ENCODE data around the gene RAMACL. TPM values are rescaled to one million over a fixed set of nuclear protein-coding genes. Genes with fewer than 3 reads are reported as not detected.
"Not testable (repeated sequence)": the region's sequence is repeated elsewhere in the genome, so short reads cannot be mapped to it uniquely, and the experiment has no call there.

RAMACL gene
- total RNA-seq, 2 experiments from 2014 or later: 0.30 to 0.41 TPM

DNA sequence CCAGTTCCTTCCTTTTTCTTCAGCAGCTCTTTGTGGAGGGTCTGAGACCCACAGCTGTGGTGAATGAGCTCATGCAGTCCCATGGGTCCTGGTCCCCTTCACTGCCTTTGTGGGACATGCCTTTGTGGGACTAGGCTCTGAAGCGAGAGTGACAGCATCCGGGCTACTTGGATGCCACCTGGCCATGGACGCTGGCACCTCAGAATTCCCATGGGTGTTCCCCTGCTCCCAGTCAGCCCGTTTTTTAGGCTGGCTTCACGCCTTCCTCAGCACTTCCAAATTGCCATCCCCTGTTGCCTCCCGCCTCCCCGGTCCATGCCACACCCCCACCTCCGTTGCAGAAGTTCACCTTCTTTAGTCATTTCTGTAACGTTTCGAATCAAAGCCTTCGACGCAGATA lies 45.1 kb downstream of the RAMACL start:
- H3K9me2 ChIP-seq (ENCODE audit: insufficient read depth, low read length): no peaks in the 10 kb centered on the region
- no peaks in the 10 kb centered on the region for H3K4me1 ChIP-seq (ENCODE audit: insufficient read depth, low read length, poor library complexity, severe bottlenecking)
- no peaks in the 10 kb centered on the region for H3K9me3 ChIP-seq (ENCODE audit: low read length)
- no peak overlapping the region for H3K4me2 ChIP-seq (ENCODE audit: low read length)
- no TSS peak for BruUV-seq (replicated peaks)
- no peak for DNase-seq (ENCODE audit: low spot score)
- POLR2A ChIA-PET: no interaction called here
- no peak overlapping the region for H3K27ac ChIP-seq (ENCODE audit: low read depth, low read length, poor library complexity, severe bottlenecking)
- H3K36me3 ChIP-seq (ENCODE audit: insufficient read depth, low read length): no peaks in the 10 kb centered on the region
- CTCF ChIA-PET (ENCODE audit: unreplicated experiment): interaction anchor here (0.6 kb wide), 1 partner anchor 393 kb away, joined by 3 read pairs; no protein-coding TSS in a partner anchor
- H3K4me3 ChIP-seq (ENCODE audit: low read depth, low read length, poor library complexity, severe bottlenecking): no peak overlapping the region
- no peak overlapping the region for H2AFZ ChIP-seq (ENCODE audit: low read length)
- TF ChIP-seq EZH2phosphoT487 (IDR thresholded peaks at IDR 0.05; ENCODE audit: borderline replicate concordance, low read depth, low read length): no peak
- TF ChIP-seq, protein P1, sequence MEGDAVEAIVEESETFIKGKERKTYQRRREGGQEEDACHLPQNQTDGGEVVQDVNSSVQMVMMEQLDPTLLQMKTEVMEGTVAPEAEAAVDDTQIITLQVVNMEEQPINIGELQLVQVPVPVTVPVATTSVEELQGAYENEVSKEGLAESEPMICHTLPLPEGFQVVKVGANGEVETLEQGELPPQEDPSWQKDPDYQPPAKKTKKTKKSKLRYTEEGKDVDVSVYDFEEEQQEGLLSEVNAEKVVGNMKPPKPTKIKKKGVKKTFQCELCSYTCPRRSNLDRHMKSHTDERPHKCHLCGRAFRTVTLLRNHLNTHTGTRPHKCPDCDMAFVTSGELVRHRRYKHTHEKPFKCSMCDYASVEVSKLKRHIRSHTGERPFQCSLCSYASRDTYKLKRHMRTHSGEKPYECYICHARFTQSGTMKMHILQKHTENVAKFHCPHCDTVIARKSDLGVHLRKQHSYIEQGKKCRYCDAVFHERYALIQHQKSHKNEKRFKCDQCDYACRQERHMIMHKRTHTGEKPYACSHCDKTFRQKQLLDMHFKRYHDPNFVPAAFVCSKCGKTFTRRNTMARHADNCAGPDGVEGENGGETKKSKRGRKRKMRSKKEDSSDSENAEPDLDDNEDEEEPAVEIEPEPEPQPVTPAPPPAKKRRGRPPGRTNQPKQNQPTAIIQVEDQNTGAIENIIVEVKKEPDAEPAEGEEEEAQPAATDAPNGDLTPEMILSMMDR (conservative IDR thresholded peaks at IDR 0.05; ENCODE audit: low read length): no peak
- no peaks in the 10 kb centered on the region for H4K20me1 ChIP-seq (ENCODE audit: insufficient read depth, low read length)
- no peaks in the 10 kb centered on the region for H3K79me2 ChIP-seq (ENCODE audit: insufficient read depth, low read depth, low read length)
- intact Hi-C loops (cut with micrococcal nuclease; ENCODE audit: unreplicated experiment): no loop called here

GRCh38 chr6:166540631-166541331 lies 45.7 kb downstream of the RAMACL start:
- Histone ChIP-seq H3K9me2 (ENCODE audit: insufficient read depth, low read length) (no peaks in the 10 kb centered on the region), H3K36me3 (ENCODE audit: insufficient read depth, low read length) (no peaks in the 10 kb centered on the region), H3K9me3 (ENCODE audit: low read length) (no peaks in the 10 kb centered on the region), H3K4me1 (ENCODE audit: insufficient read depth, low read length, poor library complexity, severe bottlenecking) (no peaks in the 10 kb centered on the region), H3K27ac (ENCODE audit: low read depth, low read length, poor library complexity, severe bottlenecking) (no peak overlapping the region), H4K20me1 (ENCODE audit: insufficient read depth, low read length) (no peaks in the 10 kb centered on the region), H3K79me2 (ENCODE audit: insufficient read depth, low read depth, low read length) (no peaks in the 10 kb centered on the region), H3K4me3 (ENCODE audit: low read depth, low read length, poor library complexity, severe bottlenecking) (no peak overlapping the region), H3K4me2 (ENCODE audit: low read length) (peak overlapping the region; percentile 27; the same call in 1 of the 2 replicates), H2AFZ (ENCODE audit: low read length) (no peak overlapping the region)
- intact Hi-C loops (cut with micrococcal nuclease; ENCODE audit: unreplicated experiment): no loop called here
- no peak for DNase-seq (ENCODE audit: low spot score)
- BruUV-seq (replicated peaks): no TSS peak
- TF ChIP-seq EZH2phosphoT487 (IDR thresholded peaks at IDR 0.05; ENCODE audit: borderline replicate concordance, low read depth, low read length): no peak
- TF ChIP-seq, protein P1 (conservative IDR thresholded peaks at IDR 0.05; ENCODE audit: low read length): no peak
- ChIA-PET POLR2A (no interaction called here), CTCF (ENCODE audit: unreplicated experiment) (interaction anchor here (0.6 kb wide), 1 partner anchor 393 kb away, joined by 3 read pairs; no protein-coding TSS in a partner anchor)

GRCh38 chr6:166539543-166539942 lies 46.9 kb downstream of the RAMACL start:
- BruUV-seq (replicated peaks): no TSS peak
- no peaks in the 10 kb centered on the region for H3K79me2 ChIP-seq (ENCODE audit: insufficient read depth, low read depth, low read length)
- TF ChIP-seq EZH2phosphoT487 (IDR thresholded peaks at IDR 0.05; ENCODE audit: borderline replicate concordance, low read depth, low read length): no peak
- no peak for DNase-seq (ENCODE audit: low spot score)
- H3K27ac ChIP-seq (ENCODE audit: low read depth, low read length, poor library complexity, severe bottlenecking): no peak overlapping the region
- H3K4me1 ChIP-seq (ENCODE audit: insufficient read depth, low read length, poor library complexity, severe bottlenecking): no peaks in the 10 kb centered on the region
- ChIA-PET POLR2A (no interaction called here), CTCF (ENCODE audit: unreplicated experiment) (no interaction called here)
- no peaks in the 10 kb centered on the region for H4K20me1 ChIP-seq (ENCODE audit: insufficient read depth, low read length)
- intact Hi-C loops (cut with micrococcal nuclease; ENCODE audit: unreplicated experiment): no loop called here
- no peaks in the 10 kb centered on the region for H3K36me3 ChIP-seq (ENCODE audit: insufficient read depth, low read length)
- H3K9me3 ChIP-seq (ENCODE audit: low read length): no peaks in the 10 kb centered on the region
- H3K9me2 ChIP-seq (ENCODE audit: insufficient read depth, low read length): no peaks in the 10 kb centered on the region
- peak overlapping the region; percentile 28; the same call in 1 of the 2 replicates for H2AFZ ChIP-seq (ENCODE audit: low read length)
- H3K4me3 ChIP-seq (ENCODE audit: low read depth, low read length, poor library complexity, severe bottlenecking): no peak overlapping the region
- H3K4me2 ChIP-seq (ENCODE audit: low read length): no peak overlapping the region

DNA sequence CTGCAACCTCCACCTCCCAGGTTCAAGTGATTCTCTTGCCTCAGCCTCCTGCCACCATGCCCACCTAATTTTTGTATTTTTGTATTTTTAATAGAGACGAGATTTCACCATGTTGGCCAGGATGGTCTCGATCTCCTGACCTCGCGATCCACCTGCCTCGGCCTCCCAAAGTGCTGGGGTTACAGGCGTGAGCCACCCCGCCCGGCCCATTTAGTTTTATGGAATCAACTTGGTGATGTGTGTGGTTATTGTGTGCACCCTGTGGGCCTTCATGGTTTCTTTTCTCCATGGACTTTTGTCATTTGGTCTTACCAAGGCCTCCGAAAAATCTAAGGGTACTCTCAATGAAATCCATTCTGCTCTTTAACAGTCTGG lies 47.5 kb downstream of the RAMACL start:
- H4K20me1 ChIP-seq (ENCODE audit: insufficient read depth, low read length); H3K79me2 ChIP-seq (ENCODE audit: insufficient read depth, low read depth, low read length); intact Hi-C loops (cut with micrococcal nuclease; ENCODE audit: unreplicated experiment); H3K36me3 ChIP-seq (ENCODE audit: insufficient read depth, low read length); H3K27ac ChIP-seq (ENCODE audit: low read depth, low read length, poor library complexity, severe bottlenecking); CTCF ChIA-PET (ENCODE audit: unreplicated experiment); H3K4me1 ChIP-seq (ENCODE audit: insufficient read depth, low read length, poor library complexity, severe bottlenecking); H3K9me2 ChIP-seq (ENCODE audit: insufficient read depth, low read length); H3K4me3 ChIP-seq (ENCODE audit: low read depth, low read length, poor library complexity, severe bottlenecking); H3K4me2 ChIP-seq (ENCODE audit: low read length); POLR2A ChIA-PET; H2AFZ ChIP-seq (ENCODE audit: low read length); H3K9me3 ChIP-seq (ENCODE audit: low read length); BruUV-seq (replicated peaks); DNase-seq (ENCODE audit: low spot score): not testable (repeated sequence)
